CD4-positive, alpha-beta T cell treated with Interleukin-4 for 4 hours (primary cell): ENCODE data around the gene USP35.
A peak's percentile ranks its signal among the peaks of the same experiment; 100 is the strongest.
"Not testable (repeated sequence)": the region's sequence is repeated elsewhere in the genome, so short reads cannot be mapped to it uniquely, and the experiment has no call there.

Experiments
- DNase-seq: peaks from one replicate; pipeline ENCODE4 v3.0.0-alpha.2; 2020

The USP35 gene

GRCh38 chr11:78170874-78171549 is 17.7 kb upstream of the USP35 start:
- no peak for DNase-seq

- no peak for DNase-seq
These were observed 16.8 kb upstream of the USP35 start for GRCh38 chr11:78171951-78172350.

- DNase-seq = not testable (repeated sequence)
These were observed 12.9 kb upstream of the USP35 start for GRCh38 chr11:78175862-78176261.

- DNase-seq = no peak
These were observed 12.0 kb upstream of the USP35 start for GRCh38 chr11:78176605-78177141.

- DNase-seq = no peak
These were observed 11.5 kb upstream of the USP35 start for GRCh38 chr11:78177216-78177615.

GRCh38 chr11:78179459-78180071 is 9.2 kb upstream of the USP35 start:
- DNase-seq = no peak

- no peak for DNase-seq
These were observed 8.0 kb upstream of the USP35 start for GRCh38 chr11:78180751-78181150.

- no peak for DNase-seq
These were observed 7.5 kb upstream of the USP35 start for GRCh38 chr11:78181185-78181584.

GRCh38 chr11:78187366-78188285 is 1.1 kb upstream of the USP35 start:
- DNase-seq = peak; percentile 76

- DNase-seq = no peak
These were observed 530 bp downstream of the USP35 start for GRCh38 chr11:78189174-78189724.

GRCh38 chr11:78189851-78190250 is 1.1 kb downstream of the USP35 start:
- DNase-seq = no peak

GRCh38 chr11:78190374-78190773 is 1.7 kb downstream of the USP35 start:
- no peak for DNase-seq

GRCh38 chr11:78190871-78191538 is 2.3 kb downstream of the USP35 start:
- no peak for DNase-seq

- DNase-seq = no peak
These were observed 3.6 kb downstream of the USP35 start for GRCh38 chr11:78192223-78192719.

GRCh38 chr11:78192911-78193351 is 4.2 kb downstream of the USP35 start:
- DNase-seq = peak; percentile 28

- DNase-seq = no peak
These were observed 5.1 kb downstream of the USP35 start for GRCh38 chr11:78193806-78194205.

GRCh38 chr11:78194490-78194889 is 5.8 kb downstream of the USP35 start:
- DNase-seq = no peak

- DNase-seq = no peak
These were observed 7.3 kb downstream of the USP35 start for GRCh38 chr11:78195917-78196560.

GRCh38 chr11:78196661-78197091 is 8.0 kb downstream of the USP35 start:
- DNase-seq = no peak

GRCh38 chr11:78197816-78198215 is 9.1 kb downstream of the USP35 start:
- no peak for DNase-seq

GRCh38 chr11:78199015-78199652 is 10.4 kb downstream of the USP35 start:
- no peak for DNase-seq
